Mucosa of rectum (tissue), 2 donors: ENCODE results near the gene SSTR3.
"Not testable (repeated sequence)": the region's sequence is repeated elsewhere in the genome, so short reads cannot be mapped to it uniquely, and the experiment has no call there.

Experiments used
- H3K27ac ChIP-seq, 2 donors: one replicate each; pipeline ENCODE4 v1.7.0; 2013; ENCODE audit warnings: inconsistent platforms in 2 of 2, low read depth in 2 of 2, low read length in 2 of 2
- H3K27me3 ChIP-seq, 2 donors: one replicate each; pipeline ENCODE4 v1.7.0; 2013; ENCODE audit warnings: low read length in 2 of 2; ENCODE audit not compliant: control insufficient read depth in 2 of 2, insufficient read depth in 2 of 2
- H3K36me3 ChIP-seq, 2 donors: one replicate each; pipeline ENCODE4 v1.7.0; 2013; ENCODE audit warnings: low read length in 2 of 2; ENCODE audit not compliant: control insufficient read depth in 2 of 2, insufficient read depth in 2 of 2
- H3K4me1 ChIP-seq, 2 donors: one replicate each; pipeline ENCODE4 v1.7.0; 2013; ENCODE audit warnings: low read length in 2 of 2, mild to moderate bottlenecking in 1 of 2; ENCODE audit not compliant: control insufficient read depth in 2 of 2, insufficient read depth in 2 of 2
- H3K4me3 ChIP-seq, 2 donors: one replicate each; pipeline ENCODE4 v1.7.0; 2013; ENCODE audit warnings: low read length in 2 of 2
- H3K9ac ChIP-seq, 2 donors: one replicate each; pipeline ENCODE4 v1.7.0; 2013; ENCODE audit warnings: low read length in 2 of 2, low read depth in 1 of 2, mild to moderate bottlenecking in 1 of 2
- H3K9me3 ChIP-seq, 2 donors: one replicate each; pipeline ENCODE4 v1.7.0; 2013; ENCODE audit warnings: low read length in 2 of 2; ENCODE audit not compliant: control insufficient read depth in 2 of 2
- donor health status: healthy.
- donor health status: Normal muscosa, but diverticular disease.

SSTR3 gene

GRCh38 chr22:37254209-37254866 is 42.1 kb upstream of the SSTR3 start:
- H3K4me1 ChIP-seq = peaks cover 0 to 3% of the 10 kb centered on the region in 2 donors
- H3K4me3 ChIP-seq = no peak overlapping the region
- no peak overlapping the region for H3K9ac ChIP-seq
- H3K36me3 ChIP-seq = no peaks in the 10 kb centered on the region
- H3K9me3 ChIP-seq = no peaks in the 10 kb centered on the region
- no peak overlapping the region for H3K27ac ChIP-seq
- H3K27me3 ChIP-seq = peaks cover 0 to 9% of the 10 kb centered on the region in 2 donors

DNA sequence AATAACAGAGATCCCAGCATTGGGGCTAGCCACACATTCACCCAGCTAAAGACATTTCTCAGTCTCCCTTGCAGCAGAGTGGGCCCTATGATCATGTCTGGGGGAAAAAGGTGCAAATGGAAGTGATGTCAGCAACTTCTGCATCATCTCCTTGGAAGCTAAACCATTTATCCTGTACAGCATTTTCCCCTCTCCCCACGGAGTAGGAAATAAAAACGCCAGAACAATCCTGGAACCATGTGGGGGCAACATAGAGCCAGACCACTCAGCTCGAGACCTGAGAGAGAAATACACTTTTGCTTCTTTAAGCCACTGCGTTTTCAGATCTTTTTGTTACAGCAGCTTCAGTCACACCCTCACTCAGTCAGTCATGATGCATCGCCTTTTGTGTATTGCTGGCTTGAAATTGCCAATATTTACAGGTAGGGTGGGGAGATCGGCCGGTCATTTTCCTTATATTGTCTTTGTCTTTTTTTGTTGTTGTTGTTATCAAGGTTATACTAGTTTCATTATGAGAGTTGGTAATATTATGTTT is 40.9 kb upstream of the SSTR3 start:
- H3K9me3 ChIP-seq = no peaks in the 10 kb centered on the region
- no peak overlapping the region for H3K27ac ChIP-seq
- H3K9ac ChIP-seq = no peak overlapping the region
- no peaks in the 10 kb centered on the region for H3K4me1 ChIP-seq
- peaks cover 0 to 3% of the 10 kb centered on the region in 2 donors for H3K27me3 ChIP-seq
- no peaks in the 10 kb centered on the region for H3K36me3 ChIP-seq
- no peak overlapping the region for H3K4me3 ChIP-seq

GRCh38 chr22:37251836-37252235 is 39.6 kb upstream of the SSTR3 start:
- H3K27ac ChIP-seq, H3K4me1 ChIP-seq, H3K9me3 ChIP-seq, H3K9ac ChIP-seq, H3K4me3 ChIP-seq, H3K36me3 ChIP-seq, H3K27me3 ChIP-seq: not testable (repeated sequence)

- Histone ChIP-seq H3K36me3 (no peaks in the 10 kb centered on the region), H3K9ac (no peak overlapping the region), H3K4me1 (peaks cover 2 to 3% of the 10 kb centered on the region in 2 donors), H3K27ac (no peak overlapping the region), H3K4me3 (no peak overlapping the region), H3K9me3 (no peaks in the 10 kb centered on the region), H3K27me3 (peaks cover 0 to under 1% of the 10 kb centered on the region in 2 donors)
These were observed 37.7 kb upstream of the SSTR3 start for GRCh38 chr22:37249986-37250385.

DNA sequence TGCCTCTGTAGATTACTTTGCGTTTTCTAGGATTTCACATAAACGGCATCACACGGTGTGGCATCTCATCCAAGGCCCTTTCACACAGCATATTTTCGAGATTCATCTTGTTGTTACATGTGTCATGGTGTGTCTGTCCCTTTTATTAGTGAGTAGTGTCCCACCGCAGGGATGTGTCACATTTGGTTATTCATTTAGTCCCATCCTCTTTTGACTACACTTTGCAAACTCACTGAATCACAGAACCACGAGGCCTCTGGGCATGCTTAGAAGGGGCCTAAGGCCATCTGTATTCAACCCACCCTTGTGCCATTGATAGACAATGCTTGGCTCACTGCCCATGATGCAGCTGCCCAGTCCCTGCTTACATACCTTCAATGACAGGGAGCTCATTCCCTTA is 36.0 kb upstream of the SSTR3 start:
- no peak overlapping the region for H3K4me3 ChIP-seq
- peaks cover 10 to 18% of the 10 kb centered on the region in 2 donors for H3K4me1 ChIP-seq
- no peaks in the 10 kb centered on the region for H3K36me3 ChIP-seq
- no peak overlapping the region for H3K27ac ChIP-seq
- H3K27me3 ChIP-seq = no peaks in the 10 kb centered on the region
- H3K9ac ChIP-seq = no peak overlapping the region
- no peaks in the 10 kb centered on the region for H3K9me3 ChIP-seq

DNA sequence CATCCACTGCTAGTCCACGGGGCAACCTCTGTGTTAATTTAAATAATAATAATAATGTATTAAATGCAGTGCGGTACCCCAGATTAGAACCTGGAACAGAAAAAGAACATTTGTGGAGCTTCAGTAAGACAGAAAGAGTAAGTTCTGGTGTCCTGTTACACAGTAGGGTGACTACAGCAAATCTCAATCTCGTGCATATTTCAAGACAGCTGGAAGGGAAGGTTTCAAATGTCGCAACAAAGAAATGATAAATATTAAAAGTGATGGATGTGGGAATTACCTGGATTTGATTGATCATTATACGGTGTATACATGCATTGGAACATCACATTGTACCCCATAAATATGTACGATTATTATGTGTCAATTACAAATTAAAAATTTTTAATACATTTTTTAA is 33.5 kb upstream of the SSTR3 start:
- Histone ChIP-seq H3K9me3 (no peaks in the 10 kb centered on the region), H3K9ac (no peak overlapping the region), H3K4me3 (no peak overlapping the region), H3K36me3 (no peaks in the 10 kb centered on the region), H3K27ac (no peak overlapping the region), H3K4me1 (peaks cover 10 to 28% of the 10 kb centered on the region in 2 donors), H3K27me3 (no peaks in the 10 kb centered on the region)

DNA sequence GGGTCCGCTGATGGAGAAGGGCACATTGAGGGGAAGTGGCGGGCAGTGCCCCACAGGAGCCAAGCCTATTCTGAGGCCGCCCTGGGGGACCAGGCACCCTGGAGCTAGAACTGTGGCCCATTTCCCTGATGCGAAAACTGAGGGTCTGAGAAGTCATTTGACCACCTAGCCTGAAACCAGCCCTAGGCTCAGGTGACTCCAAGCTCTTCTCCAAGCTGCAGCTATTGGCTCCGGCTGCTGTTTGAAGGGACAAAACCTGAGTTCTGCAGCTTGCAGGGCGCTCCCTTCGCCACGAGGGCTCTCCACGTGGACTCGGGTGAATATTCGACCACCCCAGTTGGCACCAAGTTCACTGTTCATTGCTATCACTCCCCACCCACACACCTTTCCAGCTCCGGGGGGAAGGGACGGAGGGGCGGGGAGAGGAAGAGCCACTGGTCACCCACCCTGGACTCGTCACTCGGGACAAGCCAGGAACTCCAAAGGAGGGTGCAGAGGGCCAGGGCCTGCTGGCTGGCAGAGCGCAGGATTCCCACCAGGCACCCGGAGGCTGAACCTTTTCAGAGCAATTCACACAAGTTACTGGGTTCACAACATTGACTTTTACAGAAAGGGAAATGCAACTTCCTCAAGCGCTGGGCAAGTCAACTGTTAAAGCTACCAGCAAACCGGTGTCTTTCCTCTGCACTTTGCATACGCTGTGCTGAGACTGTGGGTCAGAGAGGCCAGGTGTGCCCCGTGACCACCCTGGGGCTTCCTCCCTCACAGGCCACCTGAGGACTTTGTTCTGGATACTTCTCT is 32.8 kb upstream of the SSTR3 start:
- H3K27me3 ChIP-seq = no peaks in the 10 kb centered on the region
- H3K36me3 ChIP-seq = no peaks in the 10 kb centered on the region
- peak overlapping the region in 1 of 2 donors; percentile 85 for H3K4me3 ChIP-seq
- H3K27ac ChIP-seq = peak overlapping the region in 1 of 2 donors; percentile 80
- H3K9me3 ChIP-seq = no peaks in the 10 kb centered on the region
- peak overlapping the region in 1 of 2 donors; percentile 32 for H3K9ac ChIP-seq
- peaks cover 10 to 29% of the 10 kb centered on the region in 2 donors for H3K4me1 ChIP-seq

GRCh38 chr22:37244114-37244921 is 32.0 kb upstream of the SSTR3 start, which contains the start of gene RAC2:
TSS of gene RAC2 (minus strand) at chr22:37244269. CDS start at chr22:37244148, 121 bp downstream.
- Histone ChIP-seq H3K9me3 (no peaks in the 10 kb centered on the region), H3K9ac (peak within 1 kb of the TSS; percentile 61 to 80), H3K4me3 (peak within 1 kb of the TSS; percentile 62 to 85), H3K36me3 (no peaks in the 10 kb centered on the region), H3K4me1 (peaks cover 10 to 32% of the 10 kb centered on the region in 2 donors), H3K27me3 (no peaks in the 10 kb centered on the region), H3K27ac (peak within 1 kb of the TSS; percentile 30 to 80)

- peak overlapping the region; percentile 30 to 80 for H3K27ac ChIP-seq
- H3K4me1 ChIP-seq = peaks cover 10 to 35% of the 10 kb centered on the region in 2 donors
- peak overlapping the region; percentile 62 to 85 for H3K4me3 ChIP-seq
- no peaks in the 10 kb centered on the region for H3K9me3 ChIP-seq
- no peaks in the 10 kb centered on the region for H3K36me3 ChIP-seq
- no peaks in the 10 kb centered on the region for H3K27me3 ChIP-seq
- peak overlapping the region; percentile 61 to 80 for H3K9ac ChIP-seq
These were observed 31.3 kb upstream of the SSTR3 start for GRCh38 chr22:37243402-37244113.
